Fibroblast of lung (primary cell): Measurements from ENCODE around the gene STPG3.

Source experiments
- EZH2 ChIP-seq: IDR thresholded peaks from 2 replicates; pipeline ENCODE4 v1.5.1; 2012; ENCODE audit warnings: low read length, control low read depth, mild to moderate bottlenecking; ENCODE audit errors: missing control alignments
- TF ChIP-seq, protein P1 (sequence below), 2 donors: IDR thresholded peaks in 1 of 2; conservative IDR thresholded peaks in 1 of 2; 1 replicate in 1 of 2; 2 replicates in 1 of 2; pipeline ENCODE4 v1.5.1; 2011 to 2012; ENCODE audit warnings: low read length in 2 of 2, control low read depth in 1 of 2, inconsistent platforms in 1 of 2, low read depth in 1 of 2, mild to moderate bottlenecking in 1 of 2

DNA sequence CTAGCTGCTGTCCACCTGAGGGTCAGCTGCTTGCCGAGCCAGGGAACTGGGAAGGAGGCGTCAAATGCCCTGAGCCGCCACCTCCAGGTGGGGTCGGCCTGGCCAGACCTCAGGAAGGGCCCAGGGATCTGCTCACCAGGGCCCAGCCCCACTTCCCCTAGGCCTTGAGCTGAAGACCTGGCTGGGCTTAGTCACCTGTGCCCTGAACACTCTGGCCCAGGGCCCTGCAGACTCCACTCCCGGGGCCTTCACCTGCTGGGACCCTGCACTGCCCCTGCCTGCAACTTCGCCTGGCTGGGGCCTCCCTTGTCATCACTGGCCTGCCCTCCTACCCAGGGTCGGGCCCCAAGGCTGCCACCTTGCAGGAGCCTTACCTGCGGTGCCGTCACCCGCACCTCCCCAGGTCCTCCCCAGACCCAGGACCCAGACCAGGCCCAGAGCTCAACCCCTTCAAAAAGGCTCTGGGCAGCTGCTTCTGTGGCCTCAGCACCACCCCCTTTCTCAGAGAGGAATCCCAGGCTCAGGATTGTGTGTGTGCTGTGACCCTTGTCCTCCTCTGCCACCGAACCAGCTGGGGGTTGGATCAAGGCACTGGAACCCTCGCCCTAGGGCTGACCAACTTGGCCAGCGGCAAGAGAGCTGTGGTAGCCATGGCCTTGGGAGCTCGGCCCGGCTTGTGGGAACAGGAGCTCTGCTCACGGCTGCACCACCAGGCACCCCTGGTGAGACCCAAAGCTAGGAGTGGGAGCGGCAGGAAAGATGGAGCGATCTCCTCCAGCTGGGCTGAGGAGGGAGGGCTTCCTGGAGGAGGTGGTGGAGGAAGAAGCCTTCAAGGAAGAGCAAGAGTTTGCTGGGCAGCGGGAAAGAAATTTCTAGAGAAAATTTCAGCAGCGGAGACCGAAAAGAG lies 2.9 kb downstream of the STPG3 start:
- TF ChIP-seq, protein P1, sequence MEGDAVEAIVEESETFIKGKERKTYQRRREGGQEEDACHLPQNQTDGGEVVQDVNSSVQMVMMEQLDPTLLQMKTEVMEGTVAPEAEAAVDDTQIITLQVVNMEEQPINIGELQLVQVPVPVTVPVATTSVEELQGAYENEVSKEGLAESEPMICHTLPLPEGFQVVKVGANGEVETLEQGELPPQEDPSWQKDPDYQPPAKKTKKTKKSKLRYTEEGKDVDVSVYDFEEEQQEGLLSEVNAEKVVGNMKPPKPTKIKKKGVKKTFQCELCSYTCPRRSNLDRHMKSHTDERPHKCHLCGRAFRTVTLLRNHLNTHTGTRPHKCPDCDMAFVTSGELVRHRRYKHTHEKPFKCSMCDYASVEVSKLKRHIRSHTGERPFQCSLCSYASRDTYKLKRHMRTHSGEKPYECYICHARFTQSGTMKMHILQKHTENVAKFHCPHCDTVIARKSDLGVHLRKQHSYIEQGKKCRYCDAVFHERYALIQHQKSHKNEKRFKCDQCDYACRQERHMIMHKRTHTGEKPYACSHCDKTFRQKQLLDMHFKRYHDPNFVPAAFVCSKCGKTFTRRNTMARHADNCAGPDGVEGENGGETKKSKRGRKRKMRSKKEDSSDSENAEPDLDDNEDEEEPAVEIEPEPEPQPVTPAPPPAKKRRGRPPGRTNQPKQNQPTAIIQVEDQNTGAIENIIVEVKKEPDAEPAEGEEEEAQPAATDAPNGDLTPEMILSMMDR (conservative IDR thresholded peaks at IDR 0.05 in 1 of 2, IDR thresholded peaks at IDR 0.05 in 1 of 2; ENCODE audit: low read depth in 1 of 2, low read length in 2 of 2): no peak
- no peak for TF ChIP-seq EZH2
